Keratinocyte (primary cell): ENCODE data around the gene SS18.

Source experiments
- EZH2 ChIP-seq: IDR thresholded peaks from one replicate; pipeline ENCODE4 v1.6.1; 2012; ENCODE audit warnings: inconsistent platforms, mild to moderate bottlenecking, low read length, moderate library complexity
- TF ChIP-seq, protein P1 (sequence below), 3 experiments: IDR thresholded peaks in 1 of 3; conservative IDR thresholded peaks in 1 of 3; optimal IDR thresholded peaks in 1 of 3; 2 replicates in 2 of 3; 3 replicates in 1 of 3; pipeline versions ENCODE3 to v1.5.1; 2011; ENCODE audit warnings: low read length in 3 of 3, mild to moderate bottlenecking in 3 of 3, moderate library complexity in 2 of 3, control low read depth in 1 of 3, inconsistent platforms in 1 of 3; ENCODE audit not compliant: insufficient read depth in 2 of 3; ENCODE audit errors: extremely low read depth in 1 of 3

- TF ChIP-seq, protein P1, sequence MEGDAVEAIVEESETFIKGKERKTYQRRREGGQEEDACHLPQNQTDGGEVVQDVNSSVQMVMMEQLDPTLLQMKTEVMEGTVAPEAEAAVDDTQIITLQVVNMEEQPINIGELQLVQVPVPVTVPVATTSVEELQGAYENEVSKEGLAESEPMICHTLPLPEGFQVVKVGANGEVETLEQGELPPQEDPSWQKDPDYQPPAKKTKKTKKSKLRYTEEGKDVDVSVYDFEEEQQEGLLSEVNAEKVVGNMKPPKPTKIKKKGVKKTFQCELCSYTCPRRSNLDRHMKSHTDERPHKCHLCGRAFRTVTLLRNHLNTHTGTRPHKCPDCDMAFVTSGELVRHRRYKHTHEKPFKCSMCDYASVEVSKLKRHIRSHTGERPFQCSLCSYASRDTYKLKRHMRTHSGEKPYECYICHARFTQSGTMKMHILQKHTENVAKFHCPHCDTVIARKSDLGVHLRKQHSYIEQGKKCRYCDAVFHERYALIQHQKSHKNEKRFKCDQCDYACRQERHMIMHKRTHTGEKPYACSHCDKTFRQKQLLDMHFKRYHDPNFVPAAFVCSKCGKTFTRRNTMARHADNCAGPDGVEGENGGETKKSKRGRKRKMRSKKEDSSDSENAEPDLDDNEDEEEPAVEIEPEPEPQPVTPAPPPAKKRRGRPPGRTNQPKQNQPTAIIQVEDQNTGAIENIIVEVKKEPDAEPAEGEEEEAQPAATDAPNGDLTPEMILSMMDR (optimal IDR thresholded peaks at IDR 0.05 in 1 of 3, IDR thresholded peaks at IDR 0.05 in 1 of 3, conservative IDR thresholded peaks at IDR 0.05 in 1 of 3; ENCODE audit: extremely low read depth in 1 of 3, insufficient read depth in 2 of 3, low read length in 3 of 3), result no peak
- TF ChIP-seq EZH2, result no peak
These were observed 113.9 kb downstream of the SS18 start for GRCh38 chr18:25976554-25976953.
